Breast epithelium (tissue), 3 donors: ENCODE results near the gene PIGH.

Experiments used
- POLR2A ChIP-seq: fragments of 450-650 bp; IDR thresholded peaks from one replicate; pipeline ENCODE4 v1.6.1; 2016; ENCODE audit warnings: antibody characterized with exemption, mild to moderate bottlenecking, moderate library complexity
- TF ChIP-seq, protein P1 (sequence below), 3 donors: fragments of 450-650 bp; IDR thresholded peaks; one replicate each; pipeline ENCODE4 v1.5.1; 2016 to 2017; ENCODE audit warnings: antibody characterized with exemption in 3 of 3, mild to moderate bottlenecking in 3 of 3, moderate library complexity in 3 of 3

DNA sequence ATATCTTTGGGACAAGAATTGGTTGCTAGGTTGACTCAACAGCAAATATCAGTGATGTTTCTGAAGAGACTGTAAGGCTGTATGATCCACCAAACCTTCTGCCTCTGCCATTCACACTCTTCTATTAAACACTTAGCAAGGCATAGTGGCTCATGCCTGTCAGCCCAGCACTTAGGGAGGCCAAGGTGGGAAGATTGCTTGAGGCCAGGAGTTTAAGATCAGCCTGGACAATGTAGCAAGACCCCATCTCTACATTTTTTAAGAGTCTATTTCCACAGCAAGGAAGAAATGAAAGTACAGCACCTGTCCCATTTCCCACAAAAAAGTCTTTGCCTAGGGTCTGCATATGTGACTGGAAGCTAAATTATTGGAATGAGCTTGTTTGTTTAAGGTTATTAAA, 27.5 kb upstream of the PIGH start:
- TF ChIP-seq, protein P1, sequence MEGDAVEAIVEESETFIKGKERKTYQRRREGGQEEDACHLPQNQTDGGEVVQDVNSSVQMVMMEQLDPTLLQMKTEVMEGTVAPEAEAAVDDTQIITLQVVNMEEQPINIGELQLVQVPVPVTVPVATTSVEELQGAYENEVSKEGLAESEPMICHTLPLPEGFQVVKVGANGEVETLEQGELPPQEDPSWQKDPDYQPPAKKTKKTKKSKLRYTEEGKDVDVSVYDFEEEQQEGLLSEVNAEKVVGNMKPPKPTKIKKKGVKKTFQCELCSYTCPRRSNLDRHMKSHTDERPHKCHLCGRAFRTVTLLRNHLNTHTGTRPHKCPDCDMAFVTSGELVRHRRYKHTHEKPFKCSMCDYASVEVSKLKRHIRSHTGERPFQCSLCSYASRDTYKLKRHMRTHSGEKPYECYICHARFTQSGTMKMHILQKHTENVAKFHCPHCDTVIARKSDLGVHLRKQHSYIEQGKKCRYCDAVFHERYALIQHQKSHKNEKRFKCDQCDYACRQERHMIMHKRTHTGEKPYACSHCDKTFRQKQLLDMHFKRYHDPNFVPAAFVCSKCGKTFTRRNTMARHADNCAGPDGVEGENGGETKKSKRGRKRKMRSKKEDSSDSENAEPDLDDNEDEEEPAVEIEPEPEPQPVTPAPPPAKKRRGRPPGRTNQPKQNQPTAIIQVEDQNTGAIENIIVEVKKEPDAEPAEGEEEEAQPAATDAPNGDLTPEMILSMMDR (IDR thresholded peaks at IDR 0.05), result no peak
- TF ChIP-seq POLR2A, result no peak
